ENCODE data around the gene KLF9. TPM values are rescaled to one million over a fixed set of nuclear protein-coding genes. Genes with fewer than 3 reads are reported as not detected.

KLF9 gene
- polyA plus RNA-seq, 1 donor (not counting 4 experiments of a cell fraction or from before 2014, with no cell fraction given) = 4.5 TPM

GRCh38 chr9:70435948-70436347, 21.5 kb upstream of the KLF9 start:
- dilution Hi-C loops (cut with MboI; ENCODE audit: extremely low pct_ligation_motif_present, low sequenced_read_pairs) = no loop called here

GRCh38 chr9:70429899-70430298, 15.4 kb upstream of the KLF9 start:
- Histone ChIP-seq H3K79me2 (ENCODE audit: control insufficient read depth, insufficient read depth, low read length) (no peaks in the 10 kb centered on the region), H3K4me1 (ENCODE audit: control insufficient read depth, extremely low read depth, insufficient read depth, low read length) (no peaks in the 10 kb centered on the region), H4K20me1 (ENCODE audit: control insufficient read depth, extremely low read depth, insufficient read depth, low read length) (no peaks in the 10 kb centered on the region), H3K36me3 (ENCODE audit: control insufficient read depth in 2 of 2, extremely low read depth in 1 of 2, insufficient read depth in 2 of 2, low read length in 2 of 2) (no peaks in the 10 kb centered on the region), H3K9ac (ENCODE audit: control insufficient read depth, extremely low read depth, insufficient read depth, low read length) (no peak overlapping the region), H2AFZ (ENCODE audit: control insufficient read depth, low read length) (no peak overlapping the region), H3K9me1 (ENCODE audit: control insufficient read depth, extremely low read depth, insufficient read depth, low read length) (no peaks in the 10 kb centered on the region), H3K4me2 (ENCODE audit: control insufficient read depth, extremely low read depth, insufficient read depth, low read depth, low read length) (no peak overlapping the region), H3K4me3 (ENCODE audit: control insufficient read depth in 2 of 3, extremely low read depth in 1 of 3, insufficient read depth in 2 of 3, low read depth in 1 of 3, low read length in 3 of 3) (no peak overlapping the region), H3K27ac (ENCODE audit: control insufficient read depth, insufficient read depth, low read length) (no peak overlapping the region), H3K9me3 (ENCODE audit: control insufficient read depth, low read depth, low read length) (no peaks in the 10 kb centered on the region), H3K27me3 (ENCODE audit: control insufficient read depth, extremely low read depth, insufficient read depth, low read length) (no peaks in the 10 kb centered on the region)
- dilution Hi-C loops (cut with MboI; ENCODE audit: extremely low pct_ligation_motif_present, low sequenced_read_pairs) = no loop called here
- TF ChIP-seq CTCF (optimal IDR thresholded peaks at IDR 0.05 in 1 of 3, IDR thresholded peaks at IDR 0.05 in 1 of 3, conservative IDR thresholded peaks at IDR 0.05 in 1 of 3; ENCODE audit: extremely low read depth in 1 of 3, insufficient read depth in 2 of 3, low read length in 3 of 3) (no peak), EZH2 (IDR thresholded peaks at IDR 0.05; ENCODE audit: low read length) (no peak)
- no peak for DNase-seq (ENCODE audit: low read depth, low spot score)
- FAIRE-seq = no peak

More at GRCh38 chr9:70435948-70436347, 21.5 kb upstream of the KLF9 start:
- DNase-seq (ENCODE audit: low read depth, low spot score) = no peak
- H3K27ac ChIP-seq (ENCODE audit: control insufficient read depth, insufficient read depth, low read length) = no peak overlapping the region
- no peak overlapping the region for H3K9ac ChIP-seq (ENCODE audit: control insufficient read depth, extremely low read depth, insufficient read depth, low read length)
- H3K79me2 ChIP-seq (ENCODE audit: control insufficient read depth, insufficient read depth, low read length) = no peaks in the 10 kb centered on the region
- no peaks in the 10 kb centered on the region for H3K9me1 ChIP-seq (ENCODE audit: control insufficient read depth, extremely low read depth, insufficient read depth, low read length)
- H3K4me1 ChIP-seq (ENCODE audit: control insufficient read depth, extremely low read depth, insufficient read depth, low read length) = peaks cover 16% of the 10 kb centered on the region
- no peak for TF ChIP-seq EZH2 (IDR thresholded peaks at IDR 0.05; ENCODE audit: low read length)
- no peak for TF ChIP-seq CTCF (optimal IDR thresholded peaks at IDR 0.05 in 1 of 3, IDR thresholded peaks at IDR 0.05 in 1 of 3, conservative IDR thresholded peaks at IDR 0.05 in 1 of 3; ENCODE audit: extremely low read depth in 1 of 3, insufficient read depth in 2 of 3, low read length in 3 of 3)
- no peaks in the 10 kb centered on the region for H4K20me1 ChIP-seq (ENCODE audit: control insufficient read depth, extremely low read depth, insufficient read depth, low read length)
- no peak for FAIRE-seq
- H2AFZ ChIP-seq (ENCODE audit: control insufficient read depth, low read length) = no peak overlapping the region
- H3K9me3 ChIP-seq (ENCODE audit: control insufficient read depth, low read depth, low read length) = no peaks in the 10 kb centered on the region
- H3K4me2 ChIP-seq (ENCODE audit: control insufficient read depth, extremely low read depth, insufficient read depth, low read depth, low read length) = peak overlapping the region; percentile 36
- no peaks in the 10 kb centered on the region for H3K36me3 ChIP-seq (ENCODE audit: control insufficient read depth in 2 of 2, extremely low read depth in 1 of 2, insufficient read depth in 2 of 2, low read length in 2 of 2)
- no peak overlapping the region for H3K4me3 ChIP-seq (ENCODE audit: control insufficient read depth in 2 of 3, extremely low read depth in 1 of 3, insufficient read depth in 2 of 3, low read depth in 1 of 3, low read length in 3 of 3)
- no peaks in the 10 kb centered on the region for H3K27me3 ChIP-seq (ENCODE audit: control insufficient read depth, extremely low read depth, insufficient read depth, low read length)

Data from keratinocyte (primary cell).